Hepatocyte (in vitro differentiated cells): ENCODE results near the gene TMEM145. TPM values are rescaled to one million over a fixed set of nuclear protein-coding genes. Genes with fewer than 3 reads are reported as not detected.

Source experiments
- DNase-seq: peaks from one replicate; pipeline ENCODE4 v3.0.0-alpha.2; 2016; ENCODE audit warnings: low spot score
- H2AFZ ChIP-seq: fragments of 200-600 bp; sonication (generic); 2 replicates; pipeline ENCODE4 v1.6.0; 2016; ENCODE audit warnings: antibody characterized with exemption, mild to moderate bottlenecking
- H3K27ac ChIP-seq: fragments of 200-600 bp; sonication (generic); 2 replicates; pipeline ENCODE4 v1.5.1; 2016; ENCODE audit warnings: mild to moderate bottlenecking
- H3K27me3 ChIP-seq: fragments of 200-600 bp; sonication (generic); 2 replicates; pipeline ENCODE4 v1.6.1; 2016
- H3K36me3 ChIP-seq: fragments of 200-600 bp; sonication (generic); replicated peaks from 2 replicates; pipeline ENCODE4 v1.5.1; 2016; ENCODE audit warnings: low read depth; ENCODE audit not compliant: insufficient read depth
- H3K4me1 ChIP-seq: fragments of 200-600 bp; sonication (generic); 2 replicates; pipeline ENCODE4 v1.5.1; 2016; ENCODE audit warnings: mild to moderate bottlenecking, moderate library complexity; ENCODE audit not compliant: insufficient read depth
- H3K4me2 ChIP-seq: fragments of 200-600 bp; sonication (generic); 2 replicates; pipeline ENCODE4 v1.6.0; 2016
- H3K4me3 ChIP-seq: fragments of 200-600 bp; sonication (generic); 2 replicates; pipeline ENCODE4 v1.5.1; 2016; ENCODE audit warnings: mild to moderate bottlenecking
- H3K79me2 ChIP-seq: fragments of 200-600 bp; sonication (generic); 2 replicates; pipeline ENCODE4 v1.6.0; 2017; ENCODE audit warnings: mild to moderate bottlenecking
- H3K9me2 ChIP-seq: fragments of 200-600 bp; sonication (generic); replicated peaks from 2 replicates; pipeline ENCODE4 v1.6.0; 2017; ENCODE audit warnings: mild to moderate bottlenecking; ENCODE audit not compliant: insufficient read depth
- H3K9me3 ChIP-seq: fragments of 200-600 bp; sonication (generic); 2 replicates; pipeline ENCODE4 v1.5.1; 2016; ENCODE audit warnings: low read depth, mild to moderate bottlenecking
- H4K20me1 ChIP-seq: fragments of 200-600 bp; sonication (generic); 2 replicates; pipeline ENCODE4 v1.6.0; 2016; ENCODE audit warnings: mild to moderate bottlenecking; ENCODE audit not compliant: insufficient read depth, poor library complexity, severe bottlenecking
- EZH2 ChIP-seq: fragments of 200-600 bp; sonication (generic); IDR thresholded peaks from 2 replicates; pipeline ENCODE4 v1.6.1; 2016; ENCODE audit warnings: antibody characterized with exemption, mild to moderate bottlenecking, borderline replicate concordance
- EZH2phosphoT487 ChIP-seq: fragments of 200-600 bp; sonication (generic); IDR thresholded peaks from one replicate; pipeline ENCODE4 v1.6.1; 2018; ENCODE audit warnings: antibody characterized with exemption, mild to moderate bottlenecking, low read depth, moderate library complexity; ENCODE audit not compliant: unreplicated experiment, severe bottlenecking
- WGBS: methylation state at CpG from one replicate; pipeline ENCODE4 v1.1.6; 2016; ENCODE audit warnings: low lambda C conversion rate; ENCODE audit errors: missing lambda C conversion rate; 5-methylcytosine and 5-hydroxymethylcytosine counted together
- microRNA-seq: library from miRNA; unstranded; fragments of <30 nt; microRNA quantifications from one replicate; pipeline ENCODE4, GENCODE V29; 2017
- polyA plus RNA-seq: library from polyadenylated mRNA; unstranded; fragments of >200 nt; fragmentation: Nextera tagmentation; extraction: Ambion mirVana; gene quantifications from 2 replicates; pipeline ENCODE4 v1.2.1, GENCODE V29; 2016
- small RNA-seq: library from RNA; depleted of rRNA; stranded (forward); fragments of <200 nt; gene quantifications from one replicate; pipeline ENCODE3, GENCODE V24; 2014
- total RNA-seq: library from RNA; depleted of rRNA; stranded (reverse); fragments of >200 nt; gene quantifications from 2 replicates; pipeline ENCODE4 v1.2.3, GENCODE V29; 2014
- TF ChIP-seq, protein P1 (sequence below): fragments of 200-600 bp; sonication (generic); IDR thresholded peaks from 2 replicates; pipeline ENCODE4 v1.5.1; 2016; ENCODE audit warnings: antibody characterized with exemption, mild to moderate bottlenecking; ENCODE audit not compliant: poor library complexity

The TMEM145 gene
- total and polyA plus RNA-seq, 2 experiments from 2014 or later, result 0.40 TPM; not detected in 1

- H2AFZ ChIP-seq, result no peak overlapping the region
- no peak overlapping the region for H3K4me2 ChIP-seq
- H4K20me1 ChIP-seq, result no peaks in the 10 kb centered on the region
- no peak for DNase-seq
- 89% methylated on average over 10 of the region's 12 CpGs for WGBS
- no peaks in the 10 kb centered on the region for H3K4me1 ChIP-seq
- no peaks in the 10 kb centered on the region for H3K27me3 ChIP-seq
- H3K79me2 ChIP-seq, result no peaks in the 10 kb centered on the region
- no peaks in the 10 kb centered on the region for H3K9me3 ChIP-seq
- H3K9me2 ChIP-seq, result no peaks in the 10 kb centered on the region
- TF ChIP-seq, protein P1, sequence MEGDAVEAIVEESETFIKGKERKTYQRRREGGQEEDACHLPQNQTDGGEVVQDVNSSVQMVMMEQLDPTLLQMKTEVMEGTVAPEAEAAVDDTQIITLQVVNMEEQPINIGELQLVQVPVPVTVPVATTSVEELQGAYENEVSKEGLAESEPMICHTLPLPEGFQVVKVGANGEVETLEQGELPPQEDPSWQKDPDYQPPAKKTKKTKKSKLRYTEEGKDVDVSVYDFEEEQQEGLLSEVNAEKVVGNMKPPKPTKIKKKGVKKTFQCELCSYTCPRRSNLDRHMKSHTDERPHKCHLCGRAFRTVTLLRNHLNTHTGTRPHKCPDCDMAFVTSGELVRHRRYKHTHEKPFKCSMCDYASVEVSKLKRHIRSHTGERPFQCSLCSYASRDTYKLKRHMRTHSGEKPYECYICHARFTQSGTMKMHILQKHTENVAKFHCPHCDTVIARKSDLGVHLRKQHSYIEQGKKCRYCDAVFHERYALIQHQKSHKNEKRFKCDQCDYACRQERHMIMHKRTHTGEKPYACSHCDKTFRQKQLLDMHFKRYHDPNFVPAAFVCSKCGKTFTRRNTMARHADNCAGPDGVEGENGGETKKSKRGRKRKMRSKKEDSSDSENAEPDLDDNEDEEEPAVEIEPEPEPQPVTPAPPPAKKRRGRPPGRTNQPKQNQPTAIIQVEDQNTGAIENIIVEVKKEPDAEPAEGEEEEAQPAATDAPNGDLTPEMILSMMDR, result no peak
- TF ChIP-seq EZH2 (no peak), EZH2phosphoT487 (no peak)
- no peak overlapping the region for H3K27ac ChIP-seq
- no peaks in the 10 kb centered on the region for H3K36me3 ChIP-seq
- no peak overlapping the region for H3K4me3 ChIP-seq
These were observed 57.6 kb downstream of the TMEM145 start for GRCh38 chr19:42370626-42371175.

Small RNAs within 50 kb of the gene (microRNA-seq; reads per million reads assigned to microRNA genes)
- gene MIR8077, result not detected

Small RNAs within 50 kb of the gene (small RNA-seq; reads per million reads assigned to genes)
- not detected for gene MIR8077

Other genes with a start within 250 kb of the TMEM145 start
- 0.60 and 0.92 TPM in 2 replicates for gene GRIK5, start 243.1 kb upstream of the TMEM145 start, total RNA-seq
- gene GRIK5, start 243.1 kb upstream of the TMEM145 start, polyA plus RNA-seq, result 0.34 and 0.50 TPM in 2 replicates
- 10.7 and 11.8 TPM in 2 replicates for gene ZNF574, start 237.1 kb upstream of the TMEM145 start, total RNA-seq
- 13.3 and 13.6 TPM in 2 replicates for gene ZNF574, start 237.1 kb upstream of the TMEM145 start, polyA plus RNA-seq
- 0.16 TPM in 1 of 2 replicates, not detected in the other for gene POU2F2, start 180.9 kb upstream of the TMEM145 start, total RNA-seq
- gene POU2F2, start 180.9 kb upstream of the TMEM145 start, polyA plus RNA-seq, result 0.15 and 0.52 TPM in 2 replicates
- 34.2 and 38.6 TPM in 2 replicates for gene DEDD2, start 95.6 kb upstream of the TMEM145 start, total RNA-seq
- gene DEDD2, start 95.6 kb upstream of the TMEM145 start, polyA plus RNA-seq, result 37.8 and 38.6 TPM in 2 replicates
- 4.9 and 5.1 TPM in 2 replicates for gene ZNF526, start 93.0 kb upstream of the TMEM145 start, total RNA-seq
- 8.6 and 9.7 TPM in 2 replicates for gene ZNF526, start 93.0 kb upstream of the TMEM145 start, polyA plus RNA-seq
- gene GSK3A, start 70.7 kb upstream of the TMEM145 start, total RNA-seq, result 31.2 and 32.2 TPM in 2 replicates
- gene GSK3A, start 70.7 kb upstream of the TMEM145 start, polyA plus RNA-seq, result 36.6 and 38.8 TPM in 2 replicates
- 32.6 and 47.1 TPM in 2 replicates for gene ERF, start 58.2 kb upstream of the TMEM145 start, total RNA-seq
- 20.4 and 24.4 TPM in 2 replicates for gene ERF, start 58.2 kb upstream of the TMEM145 start, polyA plus RNA-seq
- gene CIC, start 44.1 kb upstream of the TMEM145 start, total RNA-seq, result 14.3 and 17.4 TPM in 2 replicates
- gene CIC, start 44.1 kb upstream of the TMEM145 start, polyA plus RNA-seq, result 19.3 and 23.2 TPM in 2 replicates
- gene PRR19, start 11.2 kb upstream of the TMEM145 start, total RNA-seq, result 0.24 and 2.2 TPM in 2 replicates
- gene PRR19, start 11.2 kb upstream of the TMEM145 start, polyA plus RNA-seq, result 1.9 and 3.0 TPM in 2 replicates
- gene PAFAH1B3, start 10.7 kb upstream of the TMEM145 start, total RNA-seq, result 46.1 and 70.6 TPM in 2 replicates
- gene PAFAH1B3, start 10.7 kb upstream of the TMEM145 start, polyA plus RNA-seq, result 98.6 and 116 TPM in 2 replicates
- gene MEGF8, start 12.3 kb downstream of the TMEM145 start, total RNA-seq, result 11.0 and 19.2 TPM in 2 replicates
- 7.6 and 8.3 TPM in 2 replicates for gene MEGF8, start 12.3 kb downstream of the TMEM145 start, polyA plus RNA-seq
- 0.93 TPM in 1 of 2 replicates, not detected in the other for gene CNFN, start 77.0 kb downstream of the TMEM145 start, total RNA-seq
- gene CNFN, start 77.0 kb downstream of the TMEM145 start, polyA plus RNA-seq, result 8.3 and 8.8 TPM in 2 replicates
- gene LIPE, start 114.1 kb downstream of the TMEM145 start, total RNA-seq, result 6.4 and 11.2 TPM in 2 replicates
- gene LIPE, start 114.1 kb downstream of the TMEM145 start, polyA plus RNA-seq, result 5.4 and 7.1 TPM in 2 replicates
- 4.4 and 6.7 TPM in 2 replicates for gene CXCL17, start 129.6 kb downstream of the TMEM145 start, total RNA-seq
- 15.3 and 16.7 TPM in 2 replicates for gene CXCL17, start 129.6 kb downstream of the TMEM145 start, polyA plus RNA-seq
- 7.1 and 10.0 TPM in 2 replicates for gene CEACAM1, start 215.2 kb downstream of the TMEM145 start, total RNA-seq
- 20.8 and 21.1 TPM in 2 replicates for gene CEACAM1, start 215.2 kb downstream of the TMEM145 start, polyA plus RNA-seq